NCI-H187 treated with DMSO at 0.1 percent for 48 hours (cell line): ENCODE data around the gene ANTXRL.
"Not testable (repeated sequence)": the region's sequence is repeated elsewhere in the genome, so short reads cannot be mapped to it uniquely, and the experiment has no call there.

Source experiments
- DNase-seq: peaks from one replicate; lab custom pipeline; 2025; lab: John Stamatoyannopoulos, UW

Gene ANTXRL

GRCh38 chr10:46294641-46295220 is 7.9 kb downstream of the ANTXRL start:
- DNase-seq, result no peak

GRCh38 chr10:46295350-46296010 is 8.7 kb downstream of the ANTXRL start:
- not testable (repeated sequence) for DNase-seq

GRCh38 chr10:46296086-46296485 is 9.3 kb downstream of the ANTXRL start:
- DNase-seq, result not testable (repeated sequence)

GRCh38 chr10:46296641-46297141 is 9.9 kb downstream of the ANTXRL start:
- no peak for DNase-seq

GRCh38 chr10:46297406-46298204 is 10.8 kb downstream of the ANTXRL start:
- no peak for DNase-seq

GRCh38 chr10:46298477-46299285 is 11.9 kb downstream of the ANTXRL start:
- DNase-seq, result no peak

- DNase-seq, result no peak
Measured at GRCh38 chr10:46299286-46299535, 12.4 kb downstream of the ANTXRL start.

GRCh38 chr10:46299536-46300369 is 13.0 kb downstream of the ANTXRL start:
- no peak for DNase-seq

- not testable (repeated sequence) for DNase-seq
Measured at GRCh38 chr10:46300370-46300711, 13.5 kb downstream of the ANTXRL start.

- no peak for DNase-seq
Measured at GRCh38 chr10:46301056-46301645, 14.4 kb downstream of the ANTXRL start.

GRCh38 chr10:46301721-46302479 is 15.1 kb downstream of the ANTXRL start:
- DNase-seq, result no peak

- DNase-seq, result not testable (repeated sequence)
Measured at GRCh38 chr10:46302765-46303352, 16.1 kb downstream of the ANTXRL start.

GRCh38 chr10:46304062-46304461 is 17.3 kb downstream of the ANTXRL start:
- no peak for DNase-seq

GRCh38 chr10:46304671-46305070 is 17.9 kb downstream of the ANTXRL start:
- DNase-seq, result not testable (repeated sequence)

GRCh38 chr10:46305079-46305818 is 18.5 kb downstream of the ANTXRL start:
- no peak for DNase-seq

- no peak for DNase-seq
Measured at GRCh38 chr10:46305986-46306385, 19.2 kb downstream of the ANTXRL start.

- DNase-seq, result no peak
Measured at GRCh38 chr10:46306516-46307184, 19.9 kb downstream of the ANTXRL start.

- no peak for DNase-seq
Measured at GRCh38 chr10:46307281-46308112, 20.7 kb downstream of the ANTXRL start.
